UCSD-AML1 (cell line): ENCODE data around the gene CPEB1.
"Not testable (repeated sequence)": the region's sequence is repeated elsewhere in the genome, so short reads cannot be mapped to it uniquely, and the experiment has no call there.

Source experiments
- DNase-seq: peaks from one replicate; lab custom pipeline; 2025; ENCODE audit not compliant: unreplicated experiment; lab: John Stamatoyannopoulos, UW

The CPEB1 gene

DNA sequence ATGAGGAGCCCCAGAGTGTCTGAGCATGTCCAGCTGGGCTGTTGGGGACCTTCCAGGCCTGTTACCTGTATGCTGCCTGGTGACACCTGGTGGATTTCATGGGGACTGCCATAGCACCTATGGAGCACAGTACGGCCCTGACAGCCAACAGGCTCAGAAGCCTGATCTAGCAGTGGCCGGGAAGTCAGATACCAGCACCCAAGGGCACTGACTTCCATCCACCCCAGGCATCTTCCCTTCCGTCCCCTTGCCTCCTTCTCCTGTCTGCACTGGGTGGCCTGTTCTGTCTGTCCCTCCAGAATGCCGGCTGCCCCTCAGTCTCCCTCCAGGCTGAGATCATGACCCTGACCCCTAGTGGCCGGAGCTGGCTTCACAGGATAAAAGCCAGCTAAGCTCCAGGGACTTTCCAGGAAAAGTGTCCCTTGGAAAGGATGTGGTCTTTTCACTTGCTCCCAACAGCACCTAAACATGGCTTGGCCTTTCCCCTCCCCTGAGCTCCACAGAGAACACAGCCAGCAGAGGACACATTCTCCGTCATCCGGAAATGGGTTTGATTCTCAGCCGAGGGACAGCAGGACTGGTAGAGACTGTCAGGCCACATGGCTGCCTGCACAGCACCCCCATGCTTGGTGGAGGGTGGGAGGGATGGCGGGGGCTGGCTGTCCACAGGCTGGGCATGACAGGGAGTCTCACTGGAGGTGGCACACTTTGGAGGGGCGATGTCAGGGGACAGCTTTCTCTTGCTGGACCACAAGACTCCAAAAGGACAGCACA is 116.4 kb downstream of the CPEB1 start:
- no peak for DNase-seq

DNA sequence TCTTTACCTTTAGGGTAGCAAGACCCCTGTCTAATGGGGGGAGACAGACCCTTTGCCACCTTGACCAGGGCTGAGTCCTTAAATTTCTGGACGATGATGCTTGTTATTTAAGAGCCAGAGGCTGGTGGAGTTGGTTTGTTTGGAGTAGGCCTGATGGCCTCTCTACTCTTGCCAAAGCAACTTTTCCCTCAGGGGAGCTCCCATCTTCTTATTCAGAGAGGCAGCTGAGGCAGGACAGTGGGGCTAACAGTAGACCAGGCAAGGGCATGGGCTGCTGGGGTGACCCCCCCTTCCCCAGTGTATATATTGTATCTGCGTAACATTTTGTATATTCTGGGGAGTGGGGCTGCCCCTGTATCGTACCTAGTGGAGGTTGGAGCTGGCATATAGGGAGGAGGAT is 117.2 kb downstream of the CPEB1 start:
- no peak for DNase-seq

- DNase-seq, result not testable (repeated sequence)
Observed at GRCh38 chr15:82513587-82513986, 133.6 kb downstream of the CPEB1 start.

DNA sequence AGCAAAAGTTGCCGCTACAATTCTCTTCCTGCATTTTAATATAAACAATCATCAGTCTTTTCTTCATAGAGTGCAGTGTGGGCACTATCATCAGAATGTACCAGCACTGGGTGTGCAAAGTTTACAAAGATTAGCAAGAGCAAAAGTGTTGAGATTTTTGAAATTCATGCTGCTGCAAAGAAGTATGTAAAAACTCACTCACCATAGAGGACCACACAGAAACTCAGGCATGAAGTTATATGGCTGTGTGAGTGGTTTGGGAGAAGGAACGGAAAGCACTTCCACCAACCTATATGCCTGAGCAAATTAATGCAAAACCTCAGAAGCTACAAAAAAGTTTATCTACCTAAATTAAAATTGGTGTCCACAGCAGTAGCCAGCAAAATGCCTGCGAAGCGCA is 139.5 kb downstream of the CPEB1 start:
- not testable (repeated sequence) for DNase-seq

DNA sequence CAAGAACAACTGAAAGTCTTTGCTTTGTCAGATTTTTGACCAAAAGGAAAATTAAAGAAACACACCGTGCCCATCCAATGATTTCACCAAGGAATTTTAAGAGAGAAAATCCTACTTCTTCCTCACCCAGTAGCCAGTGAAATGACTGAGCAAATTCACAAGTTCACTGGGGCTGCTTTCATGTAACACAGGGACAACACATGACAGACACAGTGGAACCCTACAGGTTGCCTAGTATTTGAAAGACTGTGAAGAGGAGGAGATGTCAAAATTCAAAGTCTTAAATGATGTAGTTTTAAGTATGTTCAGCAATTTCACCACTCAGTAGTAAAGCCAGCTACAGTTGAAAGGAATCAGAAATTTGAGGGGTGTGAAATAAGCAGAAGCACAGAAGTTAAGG is 140.1 kb downstream of the CPEB1 start:
- DNase-seq, result not testable (repeated sequence)

DNA sequence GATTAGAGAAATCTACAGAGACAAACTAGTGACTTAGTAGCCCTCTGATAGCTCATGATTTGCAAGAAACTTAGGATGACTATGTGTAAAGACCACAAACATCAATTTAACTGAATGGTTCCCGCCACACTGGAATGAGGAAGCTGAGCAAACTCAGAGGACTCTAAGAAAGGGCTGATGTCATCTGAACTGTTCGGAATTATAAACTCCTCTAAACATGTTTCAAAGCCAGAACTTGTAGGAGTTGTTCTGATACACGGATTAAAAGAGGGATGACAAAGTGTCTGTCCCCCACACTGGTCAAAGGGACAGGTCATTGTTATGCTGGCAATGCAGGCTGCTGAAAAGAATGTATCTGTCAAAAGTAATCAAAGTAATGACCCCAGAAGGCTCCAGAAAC is 141.3 kb downstream of the CPEB1 start:
- not testable (repeated sequence) for DNase-seq

DNA sequence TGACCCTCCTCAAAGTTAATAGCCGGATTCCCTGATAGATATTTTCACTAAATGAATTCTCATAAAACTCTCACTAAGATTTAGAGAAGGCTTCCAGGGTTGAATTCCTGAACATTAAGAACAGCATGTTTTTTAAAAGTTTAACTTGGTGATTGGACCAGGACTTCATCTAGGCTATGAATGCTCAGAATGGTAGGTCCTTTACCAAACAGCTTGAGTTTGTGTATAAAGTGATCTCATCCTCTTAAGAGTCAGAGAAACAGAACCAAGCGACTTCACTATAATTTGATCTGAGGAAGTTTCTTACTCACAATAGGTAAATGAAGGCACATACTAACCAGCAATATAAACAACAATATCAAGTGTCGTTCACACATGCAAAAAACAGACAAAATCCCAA is 143.1 kb downstream of the CPEB1 start:
- not testable (repeated sequence) for DNase-seq

GRCh38 chr15:82502700-82503339 is 144.3 kb downstream of the CPEB1 start:
- not testable (repeated sequence) for DNase-seq

GRCh38 chr15:82500772-82501171 is 146.4 kb downstream of the CPEB1 start:
- DNase-seq, result not testable (repeated sequence)

GRCh38 chr15:82497978-82498377 is 149.2 kb downstream of the CPEB1 start:
- DNase-seq, result not testable (repeated sequence)
